ENCODE data around the gene BAZ1A. TPM values are rescaled to one million over a fixed set of nuclear protein-coding genes. Genes with fewer than 3 reads are reported as not detected.

The BAZ1A gene
- polyA plus RNA-seq, result 10 to 100 TPM in 2 of 3 donors, 1 to 10 TPM in 1; 5.9 to 27.2 (median 24.3) TPM

GRCh38 chr14:34875031-34875922 lies at the start of gene BAZ1A:
TSS of gene BAZ1A (minus strand) at chr14:34875360. CDS start at chr14:34874604, 756 bp downstream.
- peak within 1 kb of the TSS; percentile 99 for H3K27ac ChIP-seq (ENCODE audit: low read depth, low read length)
- 0% methylated on average over 25 to 46 of the region's 46 CpGs for WGBS, 3 donors

- no peak overlapping the region for H3K27ac ChIP-seq (ENCODE audit: low read depth, low read length)
- 71 to 73% (median 72%) methylated on average over 6 of the region's 6 CpGs for WGBS, 3 donors
Measured at GRCh38 chr14:34920339-34920738, 45.2 kb upstream of the BAZ1A start.

- H3K27ac ChIP-seq (ENCODE audit: low read depth, low read length), result no peak overlapping the region
- 88 to 99% (median 96%) methylated on average over 2 of the region's 2 CpGs for WGBS, 3 donors
Measured at GRCh38 chr14:34913619-34914018, 38.5 kb upstream of the BAZ1A start.

GRCh38 chr14:34912966-34913365 lies 37.8 kb upstream of the BAZ1A start:
- 73 to 84% (median 78%) methylated on average over 8 of the region's 8 CpGs for WGBS, 3 donors
- H3K27ac ChIP-seq (ENCODE audit: low read depth, low read length), result no peak overlapping the region

GRCh38 chr14:34912182-34912581 lies 37.0 kb upstream of the BAZ1A start:
- no peak overlapping the region for H3K27ac ChIP-seq (ENCODE audit: low read depth, low read length)
- 61 to 70% (median 62%) methylated on average over 3 of the region's 3 CpGs for WGBS, 3 donors

GRCh38 chr14:34911209-34912150 lies 36.3 kb upstream of the BAZ1A start:
- H3K27ac ChIP-seq (ENCODE audit: low read depth, low read length), result no peak overlapping the region
- 76 to 83% (median 81%) methylated on average over 6 of the region's 6 CpGs for WGBS, 3 donors

- WGBS, 3 donors, result 73 to 80% (median 78%) methylated on average over 4 of the region's 4 CpGs
- no peak overlapping the region for H3K27ac ChIP-seq (ENCODE audit: low read depth, low read length)
Measured at GRCh38 chr14:34906287-34906686, 31.1 kb upstream of the BAZ1A start.

GRCh38 chr14:34895277-34895676 lies 20.1 kb upstream of the BAZ1A start:
- 54 to 73% (median 73%) methylated on average over 3 of the region's 3 CpGs for WGBS, 3 donors
- no peak overlapping the region for H3K27ac ChIP-seq (ENCODE audit: low read depth, low read length)

- 45 to 65% (median 64%) methylated on average over 1 of the region's 1 CpG for WGBS, 3 donors
Measured at GRCh38 chr14:34890937-34891336, 15.8 kb upstream of the BAZ1A start.

GRCh38 chr14:34888186-34888585 lies 13.0 kb upstream of the BAZ1A start:
- no peak overlapping the region for H3K27ac ChIP-seq (ENCODE audit: low read depth, low read length)
- WGBS, 3 donors, result 93 to 100% (median 97%) methylated on average over 2 of the region's 2 CpGs

More at GRCh38 chr14:34890937-34891336, 15.8 kb upstream of the BAZ1A start:
- H3K27ac ChIP-seq (ENCODE audit: low read depth, low read length), result no peak overlapping the region

GRCh38 chr14:34883954-34884353 lies 8.8 kb upstream of the BAZ1A start:
- H3K27ac ChIP-seq (ENCODE audit: low read depth, low read length), result no peak overlapping the region
- WGBS, 3 donors, result 75 to 81% (median 80%) methylated on average over 4 of the region's 4 CpGs

- WGBS, 3 donors, result 0 to 1% (median 1%) methylated on average over 59 to 85 of the region's 85 CpGs
- H3K27ac ChIP-seq (ENCODE audit: low read depth, low read length), result peak overlapping the region; percentile 99
Measured at GRCh38 chr14:34874386-34875030, 652 bp downstream of the BAZ1A start.

GRCh38 chr14:34873589-34874385 lies 1.4 kb downstream of the BAZ1A start:
- WGBS, 3 donors, result 0 to 1% (median 1%) methylated on average over 59 to 81 of the region's 81 CpGs
- peak overlapping the region; percentile 99 for H3K27ac ChIP-seq (ENCODE audit: low read depth, low read length)

GRCh38 chr14:34872822-34873588 lies 2.2 kb downstream of the BAZ1A start:
- 2 to 3% (median 2%) methylated on average over 19 of the region's 19 CpGs for WGBS, 3 donors
- peak overlapping the region; percentile 10 for H3K27ac ChIP-seq (ENCODE audit: low read depth, low read length)

GRCh38 chr14:34867199-34867598 lies 8.0 kb downstream of the BAZ1A start:
- H3K27ac ChIP-seq (ENCODE audit: low read depth, low read length), result no peak overlapping the region
- WGBS, 3 donors, result 95 to 97% (median 95%) methylated on average over 5 of the region's 5 CpGs

- WGBS, 3 donors, result 92 to 95% (median 92%) methylated on average over 13 of the region's 13 CpGs
Measured at GRCh38 chr14:34865889-34866574, 9.1 kb downstream of the BAZ1A start.

More at GRCh38 chr14:34865889-34866574, 9.1 kb downstream of the BAZ1A start:
- H3K27ac ChIP-seq (ENCODE audit: low read depth, low read length), result no peak overlapping the region
